Naive thymus-derived CD4-positive, alpha-beta T cell (primary cell): ENCODE data around the gene RAP2A. TPM values are rescaled to one million over a fixed set of nuclear protein-coding genes. Genes with fewer than 3 reads are reported as not detected.

Experiments
- ATAC-seq: fragments of 150-1000 bp; cut with Tn5 transposase; 2 replicates; pipeline ENCODE4 v1.10.0; 2021; ENCODE audit warnings: mild to moderate bottlenecking, moderate library complexity
- CTCF ChIA-PET: fragments of 350-600 bp; sonication (Branson Sonifier 250); formaldehyde crosslinking; loops from one replicate; lab custom pipeline; 2021; ENCODE audit warnings: antibody characterized with exemption; lab: Charles Lee
- POLR2A ChIA-PET: fragments of 350-600 bp; sonication (Branson Sonifier 250); formaldehyde crosslinking; loops from one replicate; lab custom pipeline; 2021; ENCODE audit warnings: antibody characterized with exemption, inconsistent platforms; lab: Charles Lee
- DNase-seq, 9 donors: peaks; one replicate each; pipeline versions ENCODE4 v3.0.0 to v3.0.0-alpha.2; 2020 to 2022; ENCODE audit warnings: mixed read lengths in 1 of 9
- H3K27ac ChIP-seq: one replicate; pipeline ENCODE4 v1.7.0; 2013; ENCODE audit warnings: mild to moderate bottlenecking, low read depth, low read length, moderate library complexity
- H3K27me3 ChIP-seq, 2 donors: one replicate each; pipeline ENCODE4 v1.7.0; 2013; ENCODE audit warnings: low read length in 2 of 2, mild to moderate bottlenecking in 2 of 2, moderate library complexity in 2 of 2; ENCODE audit not compliant: control insufficient read depth in 2 of 2, insufficient read depth in 2 of 2
- H3K36me3 ChIP-seq, 3 experiments: 1 replicate in 2 of 3; 2 replicates in 1 of 3; pipeline ENCODE4 v1.7.0; 2013; ENCODE audit warnings: low read length in 3 of 3, mild to moderate bottlenecking in 3 of 3, moderate library complexity in 1 of 3; ENCODE audit not compliant: insufficient read depth in 3 of 3, control insufficient read depth in 2 of 3
- H3K4me1 ChIP-seq, 2 donors: one replicate each; pipeline ENCODE4 v1.7.0; 2013; ENCODE audit warnings: low read length in 2 of 2, mild to moderate bottlenecking in 2 of 2, moderate library complexity in 1 of 2; ENCODE audit not compliant: control insufficient read depth in 2 of 2, insufficient read depth in 2 of 2
- H3K4me3 ChIP-seq: 2 replicates; pipeline ENCODE4 v1.7.0; 2013; ENCODE audit warnings: mild to moderate bottlenecking, low read length
- H3K9me3 ChIP-seq, 3 experiments: 1 replicate in 2 of 3; 2 replicates in 1 of 3; pipeline ENCODE4 v1.7.0; 2013; ENCODE audit warnings: low read length in 3 of 3; ENCODE audit not compliant: control insufficient read depth in 2 of 3
- H3K27ac Mint-ChIP-seq, 9 donors: one replicate each; pipeline ENCODE4 v1.8.0; 2020 to 2022; ENCODE audit warnings: mixed read lengths in 9 of 9, mild to moderate bottlenecking in 8 of 9, moderate library complexity in 5 of 9, inconsistent platforms in 2 of 9
- H3K27me3 Mint-ChIP-seq, 5 donors: one replicate each; pipeline ENCODE4 v1.8.0; 2021 to 2022; ENCODE audit warnings: mixed read lengths in 5 of 5, mild to moderate bottlenecking in 1 of 5
- H3K36me3 Mint-ChIP-seq, 5 donors: one replicate each; pipeline ENCODE4 v1.8.0; 2020 to 2022; ENCODE audit warnings: mixed read lengths in 5 of 5, mild to moderate bottlenecking in 3 of 5, inconsistent platforms in 1 of 5
- H3K4me1 Mint-ChIP-seq, 7 donors: one replicate each; pipeline ENCODE4 v1.8.0; 2020 to 2022; ENCODE audit warnings: mixed read lengths in 7 of 7, mild to moderate bottlenecking in 3 of 7, inconsistent platforms in 1 of 7
- H3K4me3 Mint-ChIP-seq, 10 donors: one replicate each; pipeline ENCODE4 v1.8.0; 2020 to 2022; ENCODE audit warnings: mild to moderate bottlenecking in 10 of 10, mixed read lengths in 10 of 10, moderate library complexity in 6 of 10, inconsistent platforms in 2 of 10
- H3K9me3 Mint-ChIP-seq, 11 donors: one replicate each; pipeline ENCODE4 v1.8.0; 2020 to 2022; ENCODE audit warnings: mixed read lengths in 11 of 11, mild to moderate bottlenecking in 4 of 11, inconsistent platforms in 1 of 11, moderate library complexity in 1 of 11
- intact Hi-C, 2 donors: fragments of 100-400 bp; cut with micrococcal nuclease; formaldehyde crosslinking; loops; one replicate each; pipeline ENCODE4 v1.15.1; 2023
- polyA plus RNA-seq, 2 donors: library from polyadenylated mRNA; unstranded; fragments of 300-500 nt; fragmentation: Illumina TruSeq; gene quantifications; one replicate each; pipeline ENCODE4 v1.2.3, GENCODE V29; 2021
- total RNA-seq, 6 experiments: library from RNA in 5 of 6; stranded (reverse) in 5 of 6; gene quantifications; 1 replicate in 5 of 6; 2 replicates in 1 of 6; pipeline ENCODE4 v1.2.3 and lab custom pipeline; 2021 to 2026

The RAP2A gene
- total and polyA plus RNA-seq, 7 experiments from 2014 or later, result 1.2 to 33.2 (median 17.1) TPM

DNA sequence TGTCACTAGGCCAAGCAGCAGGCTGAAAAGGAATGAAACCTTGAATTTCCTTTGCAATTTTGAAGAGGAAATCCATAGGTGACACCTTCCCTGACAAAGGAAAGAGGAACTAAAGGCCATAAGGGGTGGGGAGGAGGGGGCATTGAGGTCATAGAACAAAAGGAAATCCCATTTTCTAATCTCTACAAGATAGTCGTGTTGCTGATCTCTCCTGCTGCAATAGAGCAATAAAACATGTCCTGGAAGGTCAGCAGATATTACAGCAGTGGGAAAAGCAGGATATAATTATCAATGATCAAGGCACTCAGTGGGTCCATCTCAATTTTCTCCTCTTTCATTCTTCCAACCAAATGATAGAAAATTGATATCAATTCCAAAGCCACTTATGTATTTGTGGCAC lies 20.3 kb upstream of the RAP2A start:
- DNase-seq (no peak), ATAC-seq (no peak)
- Mint-ChIP-seq H3K4me1 (no peaks in the 10 kb centered on the region), H3K9me3 (no peaks in the 10 kb centered on the region), H3K4me3 (no peak overlapping the region), H3K27ac (no peak overlapping the region), H3K36me3 (no peaks in the 10 kb centered on the region), H3K27me3 (peaks cover 0 to 14% (median 3%) of the 10 kb centered on the region in 5 donors)
- Histone ChIP-seq H3K9me3 (no peaks in the 10 kb centered on the region), H3K4me3 (no peak overlapping the region), H3K36me3 (no peaks in the 10 kb centered on the region), H3K4me1 (no peaks in the 10 kb centered on the region), H3K27ac (no peak overlapping the region), H3K27me3 (no peaks in the 10 kb centered on the region)
- CTCF ChIA-PET, result no interaction called here
- POLR2A ChIA-PET, result no interaction called here
- intact Hi-C loops, result no loop called here

DNA sequence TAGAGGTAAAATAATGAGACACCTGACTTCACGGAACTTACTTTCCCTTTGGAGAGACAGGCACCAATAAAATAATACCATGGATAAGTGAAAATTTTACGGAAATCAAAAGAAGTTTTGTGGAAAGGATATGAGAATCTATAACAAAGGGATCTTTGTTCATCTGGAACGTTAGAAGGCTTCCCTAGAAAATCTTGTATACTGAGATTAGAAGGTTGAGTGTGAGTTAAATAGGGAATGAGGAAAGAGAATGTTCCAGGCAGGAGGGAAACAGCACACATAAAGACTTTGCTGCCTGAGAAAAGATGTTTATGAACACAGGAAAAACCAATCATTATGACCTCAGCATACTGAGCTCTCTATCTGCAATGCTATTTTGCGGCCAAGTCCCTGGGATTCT lies 19.6 kb upstream of the RAP2A start:
- ATAC-seq (no peak), DNase-seq (no peak)
- intact Hi-C loops, result no loop called here
- POLR2A ChIA-PET, result no interaction called here
- no peak overlapping the region for H3K27ac Mint-ChIP-seq
- peaks cover 0 to 10% (median 3%) of the 10 kb centered on the region in 5 donors for H3K27me3 Mint-ChIP-seq
- no peaks in the 10 kb centered on the region for H3K27me3 ChIP-seq
- no peaks in the 10 kb centered on the region for H3K36me3 ChIP-seq
- no peaks in the 10 kb centered on the region for H3K4me1 Mint-ChIP-seq
- H3K9me3 Mint-ChIP-seq, result no peaks in the 10 kb centered on the region
- H3K36me3 Mint-ChIP-seq, result no peaks in the 10 kb centered on the region
- no peak overlapping the region for H3K4me3 Mint-ChIP-seq
- H3K4me3 ChIP-seq, result no peak overlapping the region
- no peaks in the 10 kb centered on the region for H3K9me3 ChIP-seq
- no peak overlapping the region for H3K27ac ChIP-seq
- CTCF ChIA-PET, result no interaction called here
- no peaks in the 10 kb centered on the region for H3K4me1 ChIP-seq

GRCh38 chr13:97417698-97418097 lies 16.3 kb upstream of the RAP2A start:
- no peaks in the 10 kb centered on the region for H3K4me1 Mint-ChIP-seq
- no peak overlapping the region for H3K27ac Mint-ChIP-seq
- DNase-seq, result no peak
- H3K27me3 Mint-ChIP-seq, result peaks cover 0 to 18% (median 5%) of the 10 kb centered on the region in 5 donors
- Histone ChIP-seq H3K9me3 (no peaks in the 10 kb centered on the region), H3K27ac (no peak overlapping the region), H3K4me1 (no peaks in the 10 kb centered on the region), H3K36me3 (no peaks in the 10 kb centered on the region), H3K4me3 (no peak overlapping the region), H3K27me3 (no peaks in the 10 kb centered on the region)
- CTCF ChIA-PET, result no interaction called here
- H3K9me3 Mint-ChIP-seq, result no peaks in the 10 kb centered on the region
- intact Hi-C loops, result no loop called here
- ATAC-seq, result no peak
- H3K36me3 Mint-ChIP-seq, result no peaks in the 10 kb centered on the region
- no peak overlapping the region for H3K4me3 Mint-ChIP-seq
- POLR2A ChIA-PET, result interaction anchor here (0.6 kb wide), 1 partner anchor 1906 kb away, joined by 3 read pairs; no protein-coding TSS in a partner anchor

- H3K36me3 ChIP-seq, result no peaks in the 10 kb centered on the region
- no peak overlapping the region for H3K27ac ChIP-seq
- intact Hi-C loops, result no loop called here
- Mint-ChIP-seq H3K4me1 (peaks cover 0 to 2% (median 0%) of the 10 kb centered on the region in 7 donors), H3K27me3 (peaks cover 10 to 27% (median 11%) of the 10 kb centered on the region in 5 donors), H3K4me3 (no peak overlapping the region), H3K9me3 (peaks cover 0 to 2% (median 0%) of the 10 kb centered on the region in 11 donors), H3K27ac (no peak overlapping the region), H3K36me3 (no peaks in the 10 kb centered on the region)
- H3K9me3 ChIP-seq, result no peaks in the 10 kb centered on the region
- no peaks in the 10 kb centered on the region for H3K4me1 ChIP-seq
- no peaks in the 10 kb centered on the region for H3K27me3 ChIP-seq
- DNase-seq (no peak), ATAC-seq (no peak)
- ChIA-PET POLR2A (no interaction called here), CTCF (interaction anchor here (0.6 kb wide), 1 partner anchor 313 kb away, joined by 3 read pairs; no protein-coding TSS in a partner anchor)
- no peak overlapping the region for H3K4me3 ChIP-seq
Observed at GRCh38 chr13:97422118-97423054, 11.6 kb upstream of the RAP2A start.

DNA sequence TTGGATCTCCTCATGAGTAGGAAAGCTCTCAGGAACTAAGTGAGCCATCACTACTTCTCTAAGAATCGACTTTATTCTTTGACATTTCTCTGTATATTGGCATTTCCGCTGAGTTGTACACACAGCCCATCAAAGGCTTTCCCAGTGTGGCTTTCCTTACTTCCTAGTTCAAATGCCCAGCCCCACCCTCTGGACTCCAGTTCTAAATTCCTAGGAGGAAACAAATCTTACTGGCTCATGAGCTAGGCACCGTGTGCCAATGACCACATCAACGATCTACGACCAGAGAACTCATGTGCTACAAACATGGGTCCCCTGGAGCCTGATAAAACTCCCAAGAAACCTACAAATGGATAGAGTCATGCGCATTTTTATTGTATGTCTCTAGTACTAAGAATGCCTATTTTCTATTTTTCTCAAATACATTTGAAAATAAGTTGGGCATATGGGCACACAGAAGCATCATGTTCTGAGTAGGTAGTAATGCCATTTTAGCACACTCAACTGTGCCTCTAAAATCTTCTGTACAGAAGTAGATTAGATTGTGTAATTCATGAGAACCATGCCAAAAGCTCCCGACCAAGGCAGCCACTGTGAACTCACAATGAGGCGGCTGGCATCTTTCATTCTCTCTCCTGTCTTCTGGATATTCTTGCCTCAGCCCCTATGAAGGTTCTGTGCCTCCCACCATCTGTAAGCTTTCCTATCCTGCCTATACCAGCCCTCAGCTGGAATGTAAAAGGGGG lies 10.5 kb upstream of the RAP2A start:
- CTCF ChIA-PET, result interaction anchor here (0.6 kb wide), 1 partner anchor 314 kb away, joined by 3 read pairs; no protein-coding TSS in a partner anchor
- POLR2A ChIA-PET, result no interaction called here

DNA sequence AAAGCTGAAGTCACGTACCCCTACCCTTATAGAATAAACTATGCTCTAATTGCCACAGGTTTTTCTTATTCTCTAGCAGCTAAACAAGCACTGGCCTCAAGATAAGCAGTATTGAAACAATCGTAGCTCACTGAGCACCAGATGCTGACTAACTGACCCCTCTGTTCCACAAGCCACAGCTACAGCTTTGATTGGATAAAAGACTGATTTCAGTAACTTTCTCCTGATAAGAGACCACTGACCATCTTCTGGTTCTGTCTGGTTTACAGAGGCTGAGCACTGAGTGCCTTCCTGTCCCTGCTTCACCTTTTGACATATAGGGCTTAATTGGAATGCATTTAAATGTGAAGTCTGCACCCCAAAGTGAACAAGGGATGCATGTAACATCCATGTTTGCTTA lies 8.4 kb upstream of the RAP2A start:
- ChIA-PET POLR2A (no interaction called here), CTCF (no interaction called here)
- H3K27me3 Mint-ChIP-seq, result peaks cover 10 to 44% (median 18%) of the 10 kb centered on the region in 5 donors
- intact Hi-C loops, result no loop called here
- no peak for ATAC-seq
- Histone ChIP-seq H3K4me3 (no peak overlapping the region), H3K27ac (no peak overlapping the region), H3K4me1 (no peaks in the 10 kb centered on the region), H3K36me3 (no peaks in the 10 kb centered on the region), H3K9me3 (no peaks in the 10 kb centered on the region), H3K27me3 (no peaks in the 10 kb centered on the region)
- H3K36me3 Mint-ChIP-seq, result no peaks in the 10 kb centered on the region
- DNase-seq, result no peak
- H3K4me1 Mint-ChIP-seq, result peaks cover 0 to 2% (median 0%) of the 10 kb centered on the region in 7 donors
- no peak overlapping the region for H3K4me3 Mint-ChIP-seq
- H3K27ac Mint-ChIP-seq, result no peak overlapping the region
- H3K9me3 Mint-ChIP-seq, result peaks cover 0 to 2% (median 0%) of the 10 kb centered on the region in 11 donors

More for the DNA sequence above, 10.5 kb upstream of the RAP2A start:
- no peaks in the 10 kb centered on the region for H3K9me3 ChIP-seq
- Mint-ChIP-seq H3K4me1 (peaks cover 0 to 2% (median 0%) of the 10 kb centered on the region in 7 donors), H3K27me3 (peaks cover 10 to 34% (median 12%) of the 10 kb centered on the region in 5 donors), H3K4me3 (no peak overlapping the region), H3K9me3 (peaks cover 0 to 2% (median 0%) of the 10 kb centered on the region in 11 donors), H3K27ac (no peak overlapping the region), H3K36me3 (no peaks in the 10 kb centered on the region)
- intact Hi-C loops, result no loop called here
- no peaks in the 10 kb centered on the region for H3K27me3 ChIP-seq
- no peak overlapping the region for H3K4me3 ChIP-seq
- H3K36me3 ChIP-seq, result no peaks in the 10 kb centered on the region
- no peak for ATAC-seq
- DNase-seq, result no peak
- no peaks in the 10 kb centered on the region for H3K4me1 ChIP-seq
- no peak overlapping the region for H3K27ac ChIP-seq
